HepG2 (cell line): Measurements from ENCODE around the gene HES2. TPM values are rescaled to one million over a fixed set of nuclear protein-coding genes. Genes with fewer than 3 reads are reported as not detected.

Experiments used
- CREBL2 ChIP-seq: sonication (generic); formaldehyde crosslinking; IDR thresholded peaks from 2 replicates; pipeline ENCODE4 v1.8.1; 2023; ENCODE audit warnings: missing genetic modification reagents, mild to moderate bottlenecking, borderline replicate concordance
- ERF ChIP-seq: IDR thresholded peaks from 2 replicates; pipeline ENCODE4 v1.6.1; 2018; ENCODE audit warnings: missing biosample characterization, missing genetic modification reagents
- HES4 ChIP-seq: sonication (generic); formaldehyde crosslinking; IDR thresholded peaks from 2 replicates; pipeline ENCODE4 v1.9.0; 2021; ENCODE audit warnings: mild to moderate bottlenecking, missing genetic modification reagents, borderline replicate concordance
- HIVEP1 ChIP-seq: sonication (generic); formaldehyde crosslinking; IDR thresholded peaks from 2 replicates; pipeline ENCODE4 v1.4.0; 2020; ENCODE audit warnings: mild to moderate bottlenecking, missing genetic modification reagents
- HNF4A ChIP-seq: sonication (generic); formaldehyde crosslinking; IDR thresholded peaks from 2 replicates; pipeline ENCODE4 v1.4.0; 2020; ENCODE audit warnings: missing genetic modification reagents
- MEF2D ChIP-seq: sonication (generic); formaldehyde crosslinking; IDR thresholded peaks from 2 replicates; pipeline ENCODE4 v1.5.1; 2020; ENCODE audit warnings: mild to moderate bottlenecking, missing genetic modification reagents
- MLX ChIP-seq: IDR thresholded peaks from 2 replicates; pipeline ENCODE4 v1.6.1; 2016
- MXI1 ChIP-seq: IDR thresholded peaks from 3 replicates; pipeline ENCODE4 v1.6.1; 2012; ENCODE audit warnings: low read depth, low read length, inconsistent platforms, borderline replicate concordance
- NFKB2 ChIP-seq: sonication (generic); formaldehyde crosslinking; IDR thresholded peaks from 2 replicates; pipeline ENCODE4 v1.4.0; 2020; ENCODE audit warnings: missing genetic modification reagents, borderline replicate concordance
- POLR2AphosphoS2 ChIP-seq: IDR thresholded peaks from 2 replicates; pipeline ENCODE4 v1.6.1; 2011; ENCODE audit warnings: low read depth, low read length, improper control_type of control experiment
- SOX5 ChIP-seq: IDR thresholded peaks from 2 replicates; pipeline ENCODE4 v1.6.1; 2016; ENCODE audit warnings: borderline replicate concordance
- TARDBP ChIP-seq: sonication (generic); formaldehyde crosslinking; IDR thresholded peaks from 2 replicates; pipeline ENCODE4 v1.8.0; 2022; ENCODE audit warnings: mild to moderate bottlenecking, missing genetic modification reagents
- TEAD3 ChIP-seq: optimal IDR thresholded peaks from 2 replicates; pipeline ENCODE3; 2016; ENCODE audit warnings: borderline replicate concordance
- ZBED4 ChIP-seq: sonication (generic); formaldehyde crosslinking; IDR thresholded peaks from 2 replicates; pipeline ENCODE4 v1.4.0; 2020; ENCODE audit warnings: missing genetic modification reagents, borderline replicate concordance
- ZBTB20 ChIP-seq: sonication (generic); formaldehyde crosslinking; IDR thresholded peaks from 2 replicates; pipeline ENCODE4 v1.8.1; 2023; ENCODE audit warnings: missing genetic modification reagents, low read depth, mild to moderate bottlenecking, borderline replicate concordance
- ZBTB25 ChIP-seq: IDR thresholded peaks from 2 replicates; pipeline ENCODE4 v1.6.1; 2018; ENCODE audit warnings: missing genetic modification reagents
- ZBTB43 ChIP-seq: sonication (generic); formaldehyde crosslinking; conservative IDR thresholded peaks from 2 replicates; pipeline ENCODE4 v1.4.0; 2020; ENCODE audit warnings: missing genetic modification reagents
- ZFP91 ChIP-seq: sonication (generic); formaldehyde crosslinking; IDR thresholded peaks from 2 replicates; pipeline ENCODE4 v1.9.0; 2022; ENCODE audit warnings: missing genetic modification reagents, mild to moderate bottlenecking, borderline replicate concordance
- ZNF124 ChIP-seq: sonication (generic); formaldehyde crosslinking; IDR thresholded peaks from 2 replicates; pipeline ENCODE4 v1.4.0; 2020; ENCODE audit warnings: missing genetic modification reagents
- ZNF253 ChIP-seq: sonication (generic); formaldehyde crosslinking; IDR thresholded peaks from 2 replicates; pipeline ENCODE4 v1.8.0; 2022; ENCODE audit warnings: mild to moderate bottlenecking, missing genetic modification reagents, borderline replicate concordance
- ZNF383 ChIP-seq: sonication (generic); formaldehyde crosslinking; IDR thresholded peaks from 2 replicates; pipeline ENCODE4 v1.4.0; 2020; ENCODE audit warnings: missing genetic modification reagents, mild to moderate bottlenecking, borderline replicate concordance
- polyA plus RNA-seq, 8 experiments: library from polyadenylated mRNA; depleted of rRNA in 3 of 8; stranded (reverse) in 7 of 8; unstranded in 1 of 8; fragments of >200 nt; fragmentation: Illumina TruSeq in 4 of 8; extraction: Trizol in 4 of 8; gene quantifications; 2 replicates each; pipeline versions ENCODE4 v1.2.1 to v1.2.3, GENCODE V29; 2011 to 2016; ENCODE audit warnings: low read depth in 4 of 8, missing spikeins in 1 of 8, mixed read lengths in 1 of 8; ENCODE audit not compliant: insufficient read depth in 1 of 8
- total RNA-seq, 5 experiments: library from RNA; depleted of rRNA; stranded (reverse); fragments of >200 nt; fragmentation: Illumina TruSeq; extraction: Trizol; gene quantifications; 2 replicates each; pipeline ENCODE4 v1.2.3, GENCODE V29; 2016; ENCODE audit warnings: low read depth in 1 of 5

The HES2 gene
- total and polyA plus RNA-seq, 2 of the 13 experiments (the other 11 are each of a cell fraction or from before 2014, with no cell fraction given) = 0.11 to 0.17 TPM

GRCh38 chr1:6414443-6414844 lies 5.3 kb downstream of the HES2 start (continued):
- TF ChIP-seq MLX (CRISPR knock-in tag) (peak; percentile 96), MXI1 (peak; percentile 69; the same call in 1 of the 3 replicates), TARDBP (no peak), ZBTB25 (CRISPR knock-in tag) (no peak), POLR2AphosphoS2 (no peak), SOX5 (peak; percentile 18; the same call in 1 of the 2 replicates), ZBTB20 (CRISPR knock-in tag) (no peak; the same call in 1 of the 2 replicates), ZNF124 (CRISPR knock-in tag) (no peak), CREBL2 (CRISPR knock-in tag) (no peak), HES4 (CRISPR knock-in tag) (0 out of 2 replicates have a peak, but pooled peaks have one; percentile 36), ERF (CRISPR knock-in tag) (0 out of 2 replicates have a peak, but pooled peaks have one; percentile 29), NFKB2 (0 out of 2 replicates have a peak, but pooled peaks have one; percentile 24), ZNF383 (no peak), ZNF253 (CRISPR knock-in tag) (0 out of 2 replicates have a peak, but pooled peaks have one; percentile 3), HIVEP1 (CRISPR knock-in tag) (no peak), ZBED4 (no peak), TEAD3 (peak; percentile 46), ZFP91 (CRISPR knock-in tag) (peak; percentile 23; the same call in 1 of the 2 replicates), MEF2D (CRISPR knock-in tag) (no peak), ZBTB43 (CRISPR knock-in tag) (0 out of 2 replicates have a peak, but pooled peaks have one; percentile 30), HNF4A (CRISPR knock-in tag) (no peak)
